ENCODE results near the gene SLC39A9. TPM values are rescaled to one million over a fixed set of nuclear protein-coding genes. Genes with fewer than 3 reads are reported as not detected.

Gene SLC39A9
- total and polyA plus RNA-seq, 10 donors, result 11.8 to 55.8 (median 46.2) TPM

DNA sequence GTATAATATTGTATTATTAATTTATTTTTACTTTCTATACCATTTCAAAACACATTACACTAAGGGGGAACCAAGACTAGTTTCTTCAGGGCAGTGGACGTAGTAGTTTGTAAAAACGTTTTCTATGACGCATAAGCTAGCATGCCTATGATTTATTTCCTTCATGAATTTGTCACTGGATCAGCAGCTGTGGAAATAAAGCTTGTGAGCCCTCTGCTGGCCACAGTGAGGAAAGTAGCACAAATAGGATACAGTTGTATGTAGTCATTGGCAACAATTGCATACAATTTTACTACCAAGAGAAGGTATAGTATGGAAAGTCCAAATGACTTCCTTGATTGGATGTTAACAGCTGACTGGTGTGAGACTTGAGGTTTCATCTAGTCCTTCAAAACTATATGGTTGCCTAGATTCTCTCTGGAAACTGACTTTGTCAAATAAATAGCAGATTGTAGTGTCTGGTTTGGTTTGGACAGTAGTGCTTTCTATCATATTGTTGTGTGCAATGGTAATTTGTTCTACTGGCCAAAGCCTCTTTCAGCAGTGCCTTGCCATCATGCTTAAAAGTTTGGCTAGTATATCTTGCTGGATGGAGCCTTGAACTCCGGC is 61.7 kb downstream of the SLC39A9 start:
- TF ChIP-seq, protein P1, sequence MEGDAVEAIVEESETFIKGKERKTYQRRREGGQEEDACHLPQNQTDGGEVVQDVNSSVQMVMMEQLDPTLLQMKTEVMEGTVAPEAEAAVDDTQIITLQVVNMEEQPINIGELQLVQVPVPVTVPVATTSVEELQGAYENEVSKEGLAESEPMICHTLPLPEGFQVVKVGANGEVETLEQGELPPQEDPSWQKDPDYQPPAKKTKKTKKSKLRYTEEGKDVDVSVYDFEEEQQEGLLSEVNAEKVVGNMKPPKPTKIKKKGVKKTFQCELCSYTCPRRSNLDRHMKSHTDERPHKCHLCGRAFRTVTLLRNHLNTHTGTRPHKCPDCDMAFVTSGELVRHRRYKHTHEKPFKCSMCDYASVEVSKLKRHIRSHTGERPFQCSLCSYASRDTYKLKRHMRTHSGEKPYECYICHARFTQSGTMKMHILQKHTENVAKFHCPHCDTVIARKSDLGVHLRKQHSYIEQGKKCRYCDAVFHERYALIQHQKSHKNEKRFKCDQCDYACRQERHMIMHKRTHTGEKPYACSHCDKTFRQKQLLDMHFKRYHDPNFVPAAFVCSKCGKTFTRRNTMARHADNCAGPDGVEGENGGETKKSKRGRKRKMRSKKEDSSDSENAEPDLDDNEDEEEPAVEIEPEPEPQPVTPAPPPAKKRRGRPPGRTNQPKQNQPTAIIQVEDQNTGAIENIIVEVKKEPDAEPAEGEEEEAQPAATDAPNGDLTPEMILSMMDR (IDR thresholded peaks at IDR 0.05 in 8 of 11, conservative IDR thresholded peaks at IDR 0.05 in 3 of 11), result peak; percentile 50 to 86 (median 75)
- no peak for TF ChIP-seq POLR2A (IDR thresholded peaks at IDR 0.05)
- Histone ChIP-seq H3K4me3 (no peak overlapping the region), H3K36me3 (peaks cover 0 to 76% (median 43%) of the 10 kb centered on the region in 6 donors), H3K27ac (no peak overlapping the region), H3K9me3 (no peaks in the 10 kb centered on the region), H3K4me1 (no peaks in the 10 kb centered on the region), H3K27me3 (replicated peaks in 1 of 7) (no peaks in the 10 kb centered on the region)
- intact Hi-C loops (cut with DNase I; ENCODE audit: low total_unique reads), result loop anchor here (2.0 kb wide), 1 partner anchor 221 kb away; no protein-coding TSS in a partner anchor
- WGBS, 5 donors, result 28 to 36% (median 29%) methylated on average over 4 of the region's 4 CpGs
- DNase-seq, result no peak

DNA sequence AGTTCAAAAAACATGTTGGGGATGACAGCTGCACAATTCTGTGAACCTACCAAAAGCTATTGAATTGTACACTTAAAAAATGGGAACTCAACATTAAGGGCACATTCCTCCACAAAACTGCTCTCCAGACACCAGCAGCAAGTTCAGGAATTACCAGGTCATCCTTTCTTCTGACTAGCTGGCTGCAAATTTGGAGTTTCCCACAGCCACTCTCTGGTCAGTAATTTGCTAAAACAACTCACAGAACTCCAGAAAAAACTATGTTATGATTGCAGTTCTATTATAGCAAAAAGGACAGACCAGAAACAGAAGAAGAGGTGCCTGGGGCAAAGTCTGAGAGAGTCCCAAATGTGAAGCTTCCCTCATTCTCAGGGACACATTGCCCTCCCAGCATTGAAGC is 65.9 kb downstream of the SLC39A9 start:
- intact Hi-C loops (cut with DNase I; ENCODE audit: low total_unique reads), result no loop called here
- DNase-seq, result no peak
- Histone ChIP-seq H3K36me3 (peaks cover 0 to 35% (median 7%) of the 10 kb centered on the region in 6 donors), H3K27ac (no peak overlapping the region), H3K4me3 (no peak overlapping the region), H3K27me3 (replicated peaks in 1 of 7) (no peaks in the 10 kb centered on the region), H3K9me3 (no peaks in the 10 kb centered on the region), H3K4me1 (no peaks in the 10 kb centered on the region)
- TF ChIP-seq POLR2A (IDR thresholded peaks at IDR 0.05), result no peak
- TF ChIP-seq, protein P1 (IDR thresholded peaks at IDR 0.05 in 8 of 11, conservative IDR thresholded peaks at IDR 0.05 in 3 of 11), result no peak
- no peak for TF ChIP-seq POLR2AphosphoS5 (IDR thresholded peaks at IDR 0.05)

DNA sequence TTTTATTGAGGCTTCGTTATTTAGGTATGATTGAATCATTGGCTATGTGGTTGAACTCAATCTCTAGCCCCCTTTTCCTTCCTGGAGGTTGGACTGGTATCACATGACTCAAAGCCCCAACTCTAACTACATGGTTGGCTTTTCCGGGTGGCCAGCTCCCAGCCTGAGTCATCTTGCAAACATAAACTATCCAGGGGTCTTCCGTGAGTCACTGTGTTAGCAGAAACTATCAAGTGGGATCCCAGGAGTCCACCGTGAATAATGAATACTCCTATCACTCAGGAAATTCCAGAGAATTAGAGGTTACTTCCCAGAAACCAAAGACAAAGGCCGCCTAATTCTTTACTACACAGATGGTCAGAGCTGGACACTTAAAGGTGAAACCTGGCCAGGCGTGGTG is 66.3 kb downstream of the SLC39A9 start:
- intact Hi-C loops (cut with DNase I; ENCODE audit: low total_unique reads), result no loop called here
- DNase-seq, result no peak
- TF ChIP-seq POLR2A (IDR thresholded peaks at IDR 0.05), result no peak
- TF ChIP-seq, protein P1 (IDR thresholded peaks at IDR 0.05 in 8 of 11, conservative IDR thresholded peaks at IDR 0.05 in 3 of 11), result no peak
- TF ChIP-seq POLR2AphosphoS5 (IDR thresholded peaks at IDR 0.05), result no peak
- Histone ChIP-seq H3K4me1 (no peaks in the 10 kb centered on the region), H3K27ac (no peak overlapping the region), H3K9me3 (no peaks in the 10 kb centered on the region), H3K36me3 (peaks cover 0 to 33% (median 7%) of the 10 kb centered on the region in 6 donors), H3K27me3 (replicated peaks in 1 of 7) (no peaks in the 10 kb centered on the region), H3K4me3 (no peak overlapping the region)
- WGBS, 5 donors, result 82 to 88% (median 84%) methylated on average over 6 of the region's 6 CpGs

DNA sequence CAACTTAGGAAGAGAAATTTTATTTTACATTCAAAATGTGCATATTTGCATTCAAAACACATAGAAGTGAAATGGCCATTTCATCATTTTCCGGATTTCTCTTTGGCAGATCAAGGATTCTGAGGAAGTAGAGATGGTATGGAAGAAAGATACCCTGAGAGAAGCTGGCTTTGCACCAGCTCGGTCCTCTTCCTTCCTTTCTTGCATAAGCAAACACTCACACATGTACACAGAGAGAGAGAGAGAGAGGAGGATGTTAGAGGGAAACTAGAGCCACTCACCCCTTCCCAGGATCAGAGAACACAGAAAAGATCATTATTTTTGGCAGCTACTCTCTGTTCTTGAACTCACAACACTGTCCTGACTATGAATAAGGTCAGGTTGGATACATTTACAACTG is 70.5 kb downstream of the SLC39A9 start:
- Histone ChIP-seq H3K9me3 (no peaks in the 10 kb centered on the region), H3K27ac (no peak overlapping the region), H3K27me3 (replicated peaks in 1 of 7) (no peaks in the 10 kb centered on the region), H3K4me3 (no peak overlapping the region), H3K36me3 (peaks cover 0 to 3% (median 0%) of the 10 kb centered on the region in 6 donors), H3K4me1 (no peaks in the 10 kb centered on the region)
- TF ChIP-seq, protein P1 (IDR thresholded peaks at IDR 0.05 in 8 of 11, conservative IDR thresholded peaks at IDR 0.05 in 3 of 11), result no peak
- TF ChIP-seq POLR2A (IDR thresholded peaks at IDR 0.05) (no peak), POLR2AphosphoS5 (IDR thresholded peaks at IDR 0.05) (no peak)
- no peak for DNase-seq
- 24 to 35% (median 28%) methylated on average over 2 of the region's 2 CpGs for WGBS, 5 donors
- intact Hi-C loops (cut with DNase I; ENCODE audit: low total_unique reads), result no loop called here
